ENCODE measurements around the gene TSKU.
"Not testable (repeated sequence)": the region's sequence is repeated elsewhere in the genome, so short reads cannot be mapped to it uniquely, and the experiment has no call there.

TSKU gene

DNA sequence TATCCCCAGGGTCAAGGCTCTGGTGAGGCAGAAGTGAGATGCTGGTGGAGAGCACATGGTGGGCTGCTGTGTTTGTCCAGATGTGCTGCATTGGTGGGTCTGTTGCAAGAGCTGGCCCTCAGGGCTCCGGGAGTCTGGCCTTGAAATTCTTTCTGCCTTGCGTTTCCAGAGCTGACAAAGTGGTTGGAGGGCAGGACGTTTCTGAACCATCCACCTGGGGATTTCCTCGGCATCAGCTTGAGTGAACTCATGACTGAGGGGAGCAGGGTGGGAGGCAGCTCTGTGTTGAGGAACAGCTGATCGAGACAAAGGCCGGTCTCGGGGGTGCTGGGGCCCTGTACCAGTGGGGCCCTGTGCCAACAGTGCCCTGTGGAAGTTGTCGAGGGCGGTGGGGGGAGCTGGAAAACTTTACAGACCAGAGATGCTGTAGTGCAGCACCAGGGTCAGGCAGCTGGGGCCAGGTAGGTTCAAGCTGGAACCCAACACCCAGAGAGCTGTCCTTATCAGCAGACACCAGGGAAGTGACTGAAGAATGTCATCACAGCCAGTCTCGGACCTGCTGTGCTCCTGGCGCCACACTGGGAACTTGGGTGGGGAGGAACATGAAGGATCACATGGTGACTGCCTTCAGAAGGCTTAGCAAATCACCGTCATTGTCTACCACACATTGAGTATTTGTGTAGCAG lies 4.9 kb downstream of the TSKU start:
- no peak for DNase-seq (ENCODE audit: low read depth in 1 of 2, low spot score in 1 of 2)

DNA sequence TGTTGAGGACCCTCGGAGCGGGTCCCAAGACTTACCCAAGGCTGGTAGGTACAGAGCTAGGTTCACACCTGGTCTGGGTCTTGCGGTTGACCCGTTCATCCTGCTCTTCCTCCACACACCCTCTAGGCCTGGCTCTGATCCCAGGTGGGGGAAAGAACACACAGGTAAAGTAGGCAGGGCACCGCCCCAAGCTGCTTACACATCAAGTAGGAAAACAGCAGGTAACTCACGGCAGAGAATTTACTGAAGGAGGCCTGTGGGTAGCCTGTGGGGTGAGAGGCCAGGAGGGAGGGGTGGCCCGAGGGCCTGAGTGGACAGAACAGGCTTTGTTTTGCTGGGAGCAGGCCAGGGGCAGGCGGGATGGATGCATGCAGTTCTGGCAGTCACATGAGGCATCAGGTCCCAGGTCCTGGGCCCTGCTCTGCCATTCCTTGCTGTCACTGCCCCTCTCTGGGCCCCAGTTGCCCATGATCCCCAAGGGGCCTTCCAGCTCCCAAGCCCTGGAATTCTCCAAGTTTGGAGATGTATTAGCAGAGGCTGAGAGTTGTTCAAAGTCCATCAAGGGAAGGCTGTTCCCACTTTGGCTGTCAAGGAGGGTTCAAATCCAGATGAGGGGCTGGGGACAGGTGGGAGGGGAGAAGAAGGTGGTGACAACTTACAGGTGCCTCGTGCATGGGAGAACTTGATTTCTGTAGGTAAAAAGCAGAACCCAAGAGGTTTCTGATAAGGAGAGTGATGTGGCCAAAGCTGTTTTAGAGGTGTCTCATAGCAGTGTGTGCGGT lies 5.7 kb downstream of the TSKU start:
- no peak for DNase-seq (ENCODE audit: low read depth in 1 of 2, low spot score in 1 of 2)

DNA sequence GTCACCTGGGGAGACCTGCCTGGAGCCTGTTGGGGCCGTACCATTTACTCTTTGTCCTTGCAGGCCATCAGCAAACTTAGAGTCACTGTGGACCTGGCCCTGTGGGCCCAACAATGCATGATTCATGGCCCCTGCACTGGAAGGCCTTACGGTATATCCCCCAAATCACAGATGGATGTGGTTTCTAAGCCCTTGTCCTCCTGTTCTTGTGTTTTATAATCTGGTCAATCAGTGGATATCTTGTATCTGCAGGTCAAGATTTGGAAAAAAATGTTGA lies 6.2 kb downstream of the TSKU start:
- no peak for DNase-seq (ENCODE audit: low read depth in 1 of 2, low spot score in 1 of 2)

GRCh38 chr11:76790251-76790650 lies 7.1 kb downstream of the TSKU start:
- no peak for DNase-seq (ENCODE audit: low read depth in 1 of 2, low spot score in 1 of 2)

DNA sequence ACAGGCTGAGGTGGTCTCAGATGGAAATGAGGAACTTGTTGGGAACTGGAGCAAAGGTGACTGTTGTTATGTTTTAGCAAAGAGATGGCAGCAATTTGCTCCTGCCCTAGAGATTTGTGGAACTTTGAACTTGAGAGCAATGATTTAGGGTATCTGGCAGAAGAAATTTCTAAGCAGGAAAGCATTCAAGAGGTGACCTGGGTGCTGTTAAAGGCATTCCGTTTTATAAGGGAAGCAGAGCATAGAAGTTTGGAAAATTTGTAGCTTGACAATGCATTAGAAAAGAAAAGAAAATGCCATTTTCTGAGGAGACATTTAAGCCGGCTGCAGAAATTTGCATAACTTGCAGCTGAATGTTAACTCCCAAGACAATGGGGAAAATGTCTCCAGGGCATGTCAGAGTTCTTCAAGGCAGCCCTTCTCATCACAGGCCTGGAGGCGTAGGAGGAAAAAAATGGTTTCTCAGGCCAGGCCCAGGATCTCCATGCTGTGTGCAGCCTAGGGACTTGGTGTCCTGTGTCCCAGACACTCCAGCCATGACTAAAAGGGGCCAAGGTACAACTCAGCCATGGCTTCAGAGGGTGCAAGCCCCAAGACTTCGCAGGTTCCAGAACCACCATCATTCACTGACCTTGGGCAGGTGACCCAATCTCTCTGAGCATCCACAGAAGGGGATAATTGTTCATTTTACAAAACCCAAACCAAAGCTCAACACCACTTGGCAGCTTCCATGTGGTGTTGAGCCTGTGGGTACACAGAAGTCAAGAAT lies 8.0 kb downstream of the TSKU start:
- DNase-seq (ENCODE audit: low read depth in 1 of 2, low spot score in 1 of 2), result not testable (repeated sequence)

- no peak for DNase-seq (ENCODE audit: low read depth in 1 of 2, low spot score in 1 of 2)
Measured at GRCh38 chr11:76791861-76792260, 8.7 kb downstream of the TSKU start.

DNA sequence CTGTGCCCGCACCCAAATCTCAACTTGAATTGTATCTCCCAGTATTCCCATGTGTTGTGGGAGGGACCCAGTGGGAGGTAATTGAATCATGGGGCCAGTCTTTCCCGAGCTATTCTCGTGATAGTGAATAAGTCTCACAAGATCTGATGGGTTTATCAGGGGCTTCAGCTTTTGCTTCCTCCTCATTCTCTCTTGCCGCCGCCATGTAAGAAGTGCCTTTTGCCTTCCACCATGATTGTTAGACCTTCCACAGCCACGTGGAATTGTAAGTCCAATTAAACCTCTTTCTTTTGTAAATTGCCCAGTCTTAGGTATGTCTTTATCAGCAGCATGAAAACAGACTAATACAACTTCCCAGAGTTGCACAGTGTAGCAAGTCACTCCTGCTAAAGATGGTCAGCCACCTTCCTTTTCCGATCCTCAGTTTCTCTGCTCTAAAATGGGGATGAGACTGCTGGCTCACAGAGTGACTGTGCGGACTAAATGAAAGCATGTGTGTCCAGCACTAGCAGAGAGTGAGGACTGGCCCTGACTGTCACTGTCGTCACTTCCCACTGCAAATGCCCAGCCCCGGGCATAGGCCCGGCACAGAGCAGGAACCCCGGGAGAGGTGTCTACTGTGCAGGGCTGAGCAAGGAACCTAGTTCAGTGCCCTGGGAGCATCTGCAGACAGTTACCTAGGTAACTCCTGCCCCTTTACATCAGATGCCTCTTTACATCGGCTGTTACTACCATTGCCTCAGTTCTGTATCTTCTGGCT lies 9.5 kb downstream of the TSKU start:
- DNase-seq (ENCODE audit: low read depth in 1 of 2, low spot score in 1 of 2), result no peak

DNA sequence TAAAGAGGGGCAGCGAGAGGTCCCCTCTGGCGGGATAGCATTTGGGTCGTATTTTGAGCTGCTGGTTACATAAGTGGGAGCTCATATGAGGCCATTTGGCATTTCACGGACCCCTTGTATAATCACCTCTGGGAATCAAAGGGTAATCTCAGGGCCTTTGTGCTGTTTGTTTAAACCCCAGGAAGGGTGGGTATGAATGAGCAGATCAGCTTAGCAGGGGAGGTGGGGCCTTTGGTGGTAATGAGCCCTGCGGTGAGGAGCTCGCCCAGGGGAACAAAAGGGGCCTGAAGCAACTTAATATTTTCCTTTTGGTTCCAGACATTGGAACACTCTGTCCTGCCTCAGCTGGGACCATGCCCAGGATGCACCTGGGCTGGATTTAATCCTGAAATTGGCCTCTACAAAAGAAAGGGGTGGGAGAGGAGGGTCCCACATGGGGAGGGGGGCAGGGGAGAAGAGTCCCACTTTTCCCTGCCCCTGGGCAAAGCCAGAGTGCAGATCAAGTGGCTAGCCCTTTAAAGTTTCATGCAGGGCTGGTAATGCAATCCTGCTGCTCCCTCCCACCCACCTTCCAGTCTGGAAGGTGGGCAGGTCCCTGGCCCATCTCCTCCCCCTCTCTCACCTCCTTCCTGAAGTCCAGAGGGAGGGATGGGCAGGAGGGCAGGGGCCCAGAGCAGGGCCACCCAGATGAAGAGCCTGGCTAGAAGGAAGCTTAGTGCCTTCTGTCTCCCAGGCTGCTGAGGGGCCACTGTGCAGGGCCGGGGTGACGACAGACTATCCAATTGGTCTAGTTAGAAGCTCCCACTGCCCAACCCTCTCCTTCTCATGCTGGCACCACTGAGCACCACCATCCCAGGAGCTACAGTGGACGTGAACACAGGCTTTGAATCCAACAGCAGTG lies 10.5 kb downstream of the TSKU start:
- no peak for DNase-seq (ENCODE audit: low read depth in 1 of 2, low spot score in 1 of 2)

GRCh38 chr11:76794371-76795289 lies 11.5 kb downstream of the TSKU start:
- no peak for DNase-seq (ENCODE audit: low read depth in 1 of 2, low spot score in 1 of 2)

- no peak for DNase-seq (ENCODE audit: low read depth in 1 of 2, low spot score in 1 of 2)
Measured at GRCh38 chr11:76795290-76795935, 12.3 kb downstream of the TSKU start.

DNA sequence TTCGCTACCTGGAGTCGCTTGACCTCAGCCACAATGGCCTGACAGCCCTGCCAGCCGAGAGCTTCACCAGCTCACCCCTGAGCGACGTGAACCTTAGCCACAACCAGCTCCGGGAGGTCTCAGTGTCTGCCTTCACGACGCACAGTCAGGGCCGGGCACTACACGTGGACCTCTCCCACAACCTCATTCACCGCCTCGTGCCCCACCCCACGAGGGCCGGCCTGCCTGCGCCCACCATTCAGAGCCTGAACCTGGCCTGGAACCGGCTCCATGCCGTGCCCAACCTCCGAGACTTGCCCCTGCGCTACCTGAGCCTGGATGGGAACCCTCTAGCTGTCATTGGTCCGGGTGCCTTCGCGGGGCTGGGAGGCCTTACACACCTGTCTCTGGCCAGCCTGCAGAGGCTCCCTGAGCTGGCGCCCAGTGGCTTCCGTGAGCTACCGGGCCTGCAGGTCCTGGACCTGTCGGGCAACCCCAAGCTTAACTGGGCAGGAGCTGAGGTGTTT lies 12.8 kb downstream of the TSKU start:
- no peak for DNase-seq (ENCODE audit: low read depth in 1 of 2, low spot score in 1 of 2)

GRCh38 chr11:76796511-76797198 lies 13.5 kb downstream of the TSKU start:
- no peak for DNase-seq (ENCODE audit: low read depth in 1 of 2, low spot score in 1 of 2)

DNA sequence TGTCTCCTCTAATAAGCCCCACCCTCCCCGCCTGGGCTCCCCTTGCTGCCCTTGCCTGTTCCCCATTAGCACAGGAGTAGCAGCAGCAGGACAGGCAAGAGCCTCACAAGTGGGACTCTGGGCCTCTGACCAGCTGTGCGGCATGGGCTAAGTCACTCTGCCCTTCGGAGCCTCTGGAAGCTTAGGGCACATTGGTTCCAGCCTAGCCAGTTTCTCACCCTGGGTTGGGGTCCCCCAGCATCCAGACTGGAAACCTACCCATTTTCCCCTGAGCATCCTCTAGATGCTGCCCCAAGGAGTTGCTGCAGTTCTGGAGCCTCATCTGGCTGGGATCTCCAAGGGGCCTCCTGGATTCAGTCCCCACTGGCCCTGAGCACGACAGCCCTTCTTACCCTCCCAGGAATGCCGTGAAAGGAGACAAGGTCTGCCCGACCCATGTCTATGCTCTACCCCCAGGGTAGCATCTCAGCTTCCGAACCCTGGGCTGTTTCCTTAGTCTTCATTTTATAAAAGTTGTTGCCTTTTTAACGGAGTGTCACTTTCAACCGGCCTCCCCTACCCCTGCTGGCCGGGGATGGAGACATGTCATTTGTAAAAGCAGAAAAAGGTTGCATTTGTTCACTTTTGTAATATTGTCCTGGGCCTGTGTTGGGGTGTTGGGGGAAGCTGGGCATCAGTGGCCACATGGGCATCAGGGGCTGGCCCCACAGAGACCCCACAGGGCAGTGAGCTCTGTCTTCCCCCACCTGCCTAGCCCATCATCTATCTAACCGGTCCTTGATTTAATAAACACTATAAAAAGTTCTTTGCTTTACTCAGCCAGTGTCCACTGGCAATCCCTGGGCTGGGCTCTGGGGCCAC lies 14.4 kb downstream of the TSKU start:
- no peak for DNase-seq (ENCODE audit: low read depth in 1 of 2, low spot score in 1 of 2)

- DNase-seq (ENCODE audit: low read depth in 1 of 2, low spot score in 1 of 2), result no peak
Measured at GRCh38 chr11:76798202-76798581, 15.0 kb downstream of the TSKU start.

DNA sequence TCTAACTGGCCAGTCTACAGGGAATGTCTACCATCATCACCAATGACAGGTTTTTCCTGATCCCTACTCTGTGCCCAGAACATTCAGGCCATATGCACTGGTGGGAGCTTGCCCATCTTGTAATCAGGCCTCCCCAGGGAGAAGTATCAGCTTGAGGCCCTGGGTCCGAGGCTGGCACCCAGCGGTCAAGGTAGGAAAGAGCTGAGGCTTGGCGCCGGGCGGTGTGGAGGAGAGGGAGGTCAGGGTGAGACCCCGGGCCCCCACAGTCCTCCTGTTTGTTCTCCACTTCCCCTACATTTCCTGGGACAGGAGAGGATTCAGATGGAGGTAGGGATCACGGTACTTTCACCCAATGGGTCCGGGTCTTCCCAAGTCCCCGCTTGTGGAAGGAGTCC lies 15.5 kb downstream of the TSKU start:
- DNase-seq (ENCODE audit: low read depth in 1 of 2, low spot score in 1 of 2), result no peak

GRCh38 chr11:76799066-76799804 lies 16.1 kb downstream of the TSKU start:
- DNase-seq (ENCODE audit: low read depth in 1 of 2, low spot score in 1 of 2), result peak; percentile 51
